ENCODE results near the gene ALK. TPM values are rescaled to one million over a fixed set of nuclear protein-coding genes. Genes with fewer than 3 reads are reported as not detected.

The ALK gene
- polyA plus RNA-seq, 1 of the 3 experiments (the other 2 are of a cell fraction) = 0.30 TPM

- TF ChIP-seq REST (IDR thresholded peaks at IDR 0.05; ENCODE audit: low read depth, low read length) = no peak
- TF ChIP-seq TEAD4 (IDR thresholded peaks at IDR 0.05; ENCODE audit: borderline replicate concordance, insufficient read depth) = no peak
- no peak for TF ChIP-seq RAD21 (IDR thresholded peaks at IDR 0.05; ENCODE audit: low read length)
These were observed 191.5 kb downstream of the ALK start (continued) for GRCh38 chr2:29729932-29730331.

GRCh38 chr2:29729401-29729800 is 192.0 kb downstream of the ALK start:
- no peak overlapping the region; a peak in 1 of 4 replicates for H3K27ac ChIP-seq (ENCODE audit: low read depth in 2 of 2, low read length in 1 of 2)
- no peak for TF ChIP-seq TCF12 (IDR thresholded peaks at IDR 0.05)
- no peak for TF ChIP-seq FOXJ3 (CRISPR knock-in tag; IDR thresholded peaks at IDR 0.05)
- H3K4me2 ChIP-seq = no peak overlapping the region
- H3K79me2 ChIP-seq (ENCODE audit: insufficient read depth) = no peaks in the 10 kb centered on the region
- H3F3A ChIP-seq (replicated peaks; ENCODE audit: insufficient read depth) = no peaks in the 10 kb centered on the region
- no peak overlapping the region for H3K9ac ChIP-seq
- POLR2A ChIA-PET = no interaction called here
- H3K9me2 ChIP-seq = no peaks in the 10 kb centered on the region
- 43% methylated on average over 7 of the region's 7 CpGs for WGBS (ENCODE audit: low lambda C conversion rate)
- DNase-seq = no peak
- no peaks in the 10 kb centered on the region for H3K27me3 ChIP-seq (ENCODE audit: insufficient read depth)
- H3K36me3 ChIP-seq (replicated peaks in 1 of 2; ENCODE audit: control insufficient read depth in 1 of 2, insufficient read depth in 2 of 2, low read length in 1 of 2) = no peaks in the 10 kb centered on the region
- no peaks in the 10 kb centered on the region for H4K20me1 ChIP-seq (ENCODE audit: insufficient read depth)
- H3K4me3 ChIP-seq (ENCODE audit: low read depth in 2 of 2, low read length in 1 of 2) = no peak overlapping the region
- CTCF ChIA-PET = no interaction called here
- no peak overlapping the region for H2AFZ ChIP-seq (ENCODE audit: low read depth)
- H3K4me1 ChIP-seq (ENCODE audit: control insufficient read depth in 1 of 2, insufficient read depth in 2 of 2, low read depth in 1 of 2, low read length in 1 of 2) = peaks cover 0 to 65% of the 10 kb centered on the region in 2 experiments; a peak in 2 of 4 replicates
- no peaks in the 10 kb centered on the region for H3K9me3 ChIP-seq

GRCh38 chr2:29726976-29727375 is 194.4 kb downstream of the ALK start:
- Histone ChIP-seq H3K79me2 (ENCODE audit: insufficient read depth) (no peaks in the 10 kb centered on the region), H3K9ac (no peak overlapping the region), H3K4me1 (ENCODE audit: control insufficient read depth in 1 of 2, insufficient read depth in 2 of 2, low read depth in 1 of 2, low read length in 1 of 2) (peaks cover 0 to 59% of the 10 kb centered on the region in 2 experiments; a peak in 2 of 4 replicates), H3K9me3 (no peaks in the 10 kb centered on the region), H2AFZ (ENCODE audit: low read depth) (no peak overlapping the region), H3K27ac (ENCODE audit: low read depth in 2 of 2, low read length in 1 of 2) (no peak overlapping the region; a peak in 1 of 4 replicates), H3K4me2 (no peak overlapping the region), H3K36me3 (replicated peaks in 1 of 2; ENCODE audit: control insufficient read depth in 1 of 2, insufficient read depth in 2 of 2, low read length in 1 of 2) (no peaks in the 10 kb centered on the region), H3K4me3 (ENCODE audit: low read depth in 2 of 2, low read length in 1 of 2) (no peak overlapping the region), H3F3A (replicated peaks; ENCODE audit: insufficient read depth) (no peaks in the 10 kb centered on the region), H4K20me1 (ENCODE audit: insufficient read depth) (no peaks in the 10 kb centered on the region), H3K9me2 (no peaks in the 10 kb centered on the region), H3K27me3 (ENCODE audit: insufficient read depth) (peaks cover 1% of the 10 kb centered on the region; the same call in 1 of the 2 replicates)
- CTCF ChIA-PET = interaction anchor here (2.6 kb wide), 1 partner anchor 12 kb away, joined by 10 read pairs; no protein-coding TSS in a partner anchor
- no peak for TF ChIP-seq EP300 (IDR thresholded peaks at IDR 0.05; ENCODE audit: borderline replicate concordance in 1 of 2, low read depth in 1 of 2, low read length in 1 of 2)
- TF ChIP-seq TEAD4 (IDR thresholded peaks at IDR 0.05; ENCODE audit: borderline replicate concordance, insufficient read depth) = no peak
- TF ChIP-seq MEF2A (IDR thresholded peaks at IDR 0.05; ENCODE audit: borderline replicate concordance, low read depth) = no peak
- 3% methylated on average over 2 of the region's 2 CpGs for WGBS (ENCODE audit: low lambda C conversion rate)
- POLR2A ChIA-PET = no interaction called here
- DNase-seq = no peak
